ENCODE results near the gene IGSF9. TPM values are rescaled to one million over a fixed set of nuclear protein-coding genes. Genes with fewer than 3 reads are reported as not detected.

Gene IGSF9
- total RNA-seq, 4 donors from 2014 or later: 0.17 to 0.23 TPM; not detected in 2

- DNase-seq (ENCODE audit: extremely low spot score): no peak
- Histone ChIP-seq H3K4me1 (no peaks in the 10 kb centered on the region), H3K27ac (replicated peaks in 1 of 4) (no peak overlapping the region), H3K9me3 (no peaks in the 10 kb centered on the region), H3K36me3 (no peaks in the 10 kb centered on the region), H3K27me3 (peaks cover 0 to 12% (median 0%) of the 10 kb centered on the region in 4 donors), H3K4me3 (no peak overlapping the region)
- TF ChIP-seq CTCF (IDR thresholded peaks at IDR 0.05) (no peak), POLR2A (IDR thresholded peaks at IDR 0.05; ENCODE audit: low read depth) (no peak), POLR2AphosphoS5 (IDR thresholded peaks at IDR 0.05) (no peak), EP300 (IDR thresholded peaks at IDR 0.05) (no peak)
- intact Hi-C loops (cut with DNase I): no loop called here
- 74% methylated on average over 9 of the region's 9 CpGs for WGBS
Observed at GRCh38 chr1:159970932-159971342, 25.5 kb upstream of the IGSF9 start.

GRCh38 chr1:159968901-159969300 is 23.5 kb upstream of the IGSF9 start:
- Histone ChIP-seq H3K36me3 (no peaks in the 10 kb centered on the region), H3K9me3 (no peaks in the 10 kb centered on the region), H3K27ac (replicated peaks in 1 of 4) (no peak overlapping the region), H3K4me3 (no peak overlapping the region), H3K4me1 (no peaks in the 10 kb centered on the region), H3K27me3 (peaks cover 0 to 12% (median 0%) of the 10 kb centered on the region in 4 donors)
- TF ChIP-seq EP300 (IDR thresholded peaks at IDR 0.05) (no peak), POLR2A (IDR thresholded peaks at IDR 0.05; ENCODE audit: low read depth) (no peak), POLR2AphosphoS5 (IDR thresholded peaks at IDR 0.05) (no peak), CTCF (IDR thresholded peaks at IDR 0.05) (no peak)
- intact Hi-C loops (cut with DNase I): no loop called here
- 94% methylated on average over 3 of the region's 3 CpGs for WGBS
- no peak for DNase-seq (ENCODE audit: extremely low spot score)

GRCh38 chr1:159965263-159965662 is 19.9 kb upstream of the IGSF9 start:
- WGBS: 92% methylated on average over 2 of the region's 2 CpGs
- H3K9me3 ChIP-seq: no peaks in the 10 kb centered on the region
- no peak for DNase-seq (ENCODE audit: extremely low spot score)
- H3K27me3 ChIP-seq: no peaks in the 10 kb centered on the region
- H3K4me3 ChIP-seq: no peak overlapping the region
- TF ChIP-seq POLR2A (IDR thresholded peaks at IDR 0.05; ENCODE audit: low read depth) (no peak), EP300 (IDR thresholded peaks at IDR 0.05) (no peak)
- intact Hi-C loops (cut with DNase I): no loop called here
- no peaks in the 10 kb centered on the region for H3K36me3 ChIP-seq
- H3K4me1 ChIP-seq: peaks cover 0 to 6% (median 3%) of the 10 kb centered on the region in 4 donors
- no peak overlapping the region for H3K27ac ChIP-seq (replicated peaks in 1 of 4)

- no peaks in the 10 kb centered on the region for H3K9me3 ChIP-seq
- H3K4me3 ChIP-seq: no peak overlapping the region
- no peak for DNase-seq (ENCODE audit: extremely low spot score)
- H3K27ac ChIP-seq (replicated peaks in 1 of 4): no peak overlapping the region
- TF ChIP-seq POLR2AphosphoS5 (IDR thresholded peaks at IDR 0.05): no peak
- no peak for TF ChIP-seq EP300 (IDR thresholded peaks at IDR 0.05)
- TF ChIP-seq POLR2A (IDR thresholded peaks at IDR 0.05; ENCODE audit: low read depth): no peak
- TF ChIP-seq CTCF (IDR thresholded peaks at IDR 0.05): no peak
- H3K4me1 ChIP-seq: peaks cover 0 to 6% (median 3%) of the 10 kb centered on the region in 4 donors
- no peaks in the 10 kb centered on the region for H3K27me3 ChIP-seq
- intact Hi-C loops (cut with DNase I): no loop called here
- no peaks in the 10 kb centered on the region for H3K36me3 ChIP-seq
- WGBS: 73% methylated on average over 3 of the region's 3 CpGs
Observed at GRCh38 chr1:159964144-159964543, 18.7 kb upstream of the IGSF9 start.

GRCh38 chr1:159962176-159962575 is 16.8 kb upstream of the IGSF9 start:
- Histone ChIP-seq H3K36me3 (no peaks in the 10 kb centered on the region), H3K4me3 (peak overlapping the region in 1 of 4 donors; percentile 10), H3K27ac (replicated peaks in 1 of 4) (no peak overlapping the region), H3K4me1 (peaks cover 0 to 6% (median 3%) of the 10 kb centered on the region in 4 donors), H3K9me3 (no peaks in the 10 kb centered on the region), H3K27me3 (no peaks in the 10 kb centered on the region)
- no peak for DNase-seq (ENCODE audit: extremely low spot score)
- 92% methylated on average over 11 of the region's 11 CpGs for WGBS
- TF ChIP-seq POLR2A (IDR thresholded peaks at IDR 0.05; ENCODE audit: low read depth) (no peak), POLR2AphosphoS5 (IDR thresholded peaks at IDR 0.05) (no peak), CTCF (IDR thresholded peaks at IDR 0.05) (no peak), EP300 (IDR thresholded peaks at IDR 0.05) (no peak)
- intact Hi-C loops (cut with DNase I): no loop called here
